ENCODE data around the gene ARL4D. TPM values are rescaled to one million over a fixed set of nuclear protein-coding genes. Genes with fewer than 3 reads are reported as not detected.
A peak's percentile ranks its signal among the peaks of the same experiment; 100 is the strongest.

ARL4D gene
- total RNA-seq, 1 donor from 2014 or later, result 4.0 TPM

DNA sequence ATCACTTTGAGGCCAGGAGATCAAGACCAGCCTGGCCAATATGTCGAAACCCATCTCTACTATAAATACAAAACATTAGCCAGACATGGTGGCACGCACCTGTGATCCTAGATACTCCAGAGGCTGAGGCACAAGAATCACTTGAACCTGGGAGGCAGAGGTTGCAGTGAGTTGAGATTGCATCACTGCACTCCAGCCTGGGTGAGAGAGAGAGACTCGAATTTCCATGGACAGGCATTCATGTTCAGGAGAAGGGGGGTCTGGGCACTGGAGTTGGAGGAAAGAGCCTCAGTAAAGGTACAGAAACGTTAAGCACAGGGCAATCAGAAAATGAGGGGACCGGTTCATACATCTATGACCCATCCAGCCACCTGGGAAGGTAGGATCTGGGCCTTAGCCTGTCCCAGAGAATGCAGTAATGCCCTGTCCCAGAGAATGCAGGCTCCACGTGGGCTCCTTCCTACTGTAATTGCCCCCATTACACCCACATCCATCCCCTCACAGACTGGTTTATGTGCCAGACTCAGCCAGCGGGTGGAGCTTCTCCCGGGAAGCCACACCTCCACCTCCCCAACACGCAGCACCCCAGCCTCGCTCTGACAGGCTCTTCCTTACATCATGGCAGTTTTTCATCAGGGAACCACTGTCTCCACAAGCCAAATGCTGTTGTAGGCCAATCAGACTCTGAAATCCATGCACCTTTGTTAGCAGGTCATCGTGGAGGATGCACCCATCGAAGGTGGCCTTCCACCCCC, 21.6 kb upstream of the ARL4D start:
- no peak overlapping the region for H3K4me3 Mint-ChIP-seq
- peaks cover 18% of the 10 kb centered on the region for H3K9me3 Mint-ChIP-seq
- peaks cover 4% of the 10 kb centered on the region for H3K36me3 Mint-ChIP-seq (ENCODE audit: low read depth)
- H3K27ac Mint-ChIP-seq, result no peak overlapping the region
- no peaks in the 10 kb centered on the region for H3K27me3 Mint-ChIP-seq (ENCODE audit: insufficient read depth)
- intact Hi-C loops (cut with micrococcal nuclease), result no loop called here
- H3K4me1 Mint-ChIP-seq (ENCODE audit: low read depth), result peaks cover 12% of the 10 kb centered on the region
- DNase-seq (ENCODE audit: low spot score), result no peak

DNA sequence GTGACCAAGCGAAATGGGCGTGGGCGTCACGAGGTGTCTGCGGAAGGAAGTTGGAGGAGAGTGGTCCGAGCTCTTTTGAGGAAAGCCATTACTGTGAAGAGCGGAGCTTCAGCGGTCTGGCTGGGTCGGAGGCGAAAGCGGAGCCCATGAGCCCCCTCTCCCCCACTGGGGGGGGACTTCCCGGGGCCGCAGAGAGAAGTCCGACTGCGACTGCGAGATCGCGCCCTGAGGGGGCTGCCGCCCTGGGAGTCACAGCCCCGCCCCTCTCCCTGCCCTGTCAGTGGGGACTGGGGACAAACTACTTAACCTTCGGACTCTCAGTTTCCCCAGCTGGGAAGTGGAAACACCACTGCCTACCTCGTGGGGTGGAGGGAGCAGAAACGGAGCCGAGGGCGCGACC, 20.0 kb upstream of the ARL4D start:
- Mint-ChIP-seq H3K36me3 (ENCODE audit: low read depth) (peaks cover 4% of the 10 kb centered on the region), H3K4me1 (ENCODE audit: low read depth) (peaks cover 12% of the 10 kb centered on the region), H3K27ac (no peak overlapping the region), H3K27me3 (ENCODE audit: insufficient read depth) (no peaks in the 10 kb centered on the region), H3K9me3 (peaks cover 18% of the 10 kb centered on the region), H3K4me3 (no peak overlapping the region)
- intact Hi-C loops (cut with micrococcal nuclease), result no loop called here
- DNase-seq (ENCODE audit: low spot score), result no peak

DNA sequence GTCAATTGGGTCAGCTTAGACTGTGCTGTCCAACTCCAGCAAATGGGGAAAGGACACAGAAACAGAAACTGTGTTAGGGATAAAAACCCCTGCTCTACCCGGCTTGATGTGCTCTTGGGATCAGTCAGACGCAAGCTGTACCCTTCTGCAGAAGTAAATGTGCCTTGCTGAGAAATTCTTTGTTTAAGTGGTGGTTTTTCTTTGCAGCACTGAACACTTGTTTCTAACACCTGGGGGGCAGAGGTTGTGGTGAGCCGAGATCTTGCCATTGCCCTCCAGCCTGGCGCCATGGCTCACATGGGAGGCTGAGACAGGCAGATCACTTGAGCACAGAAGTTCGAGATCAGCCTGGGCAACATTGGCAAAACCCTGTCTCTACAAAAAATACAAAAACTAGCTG, 18.5 kb upstream of the ARL4D start:
- Mint-ChIP-seq H3K36me3 (ENCODE audit: low read depth) (peaks cover 4% of the 10 kb centered on the region), H3K9me3 (peaks cover 18% of the 10 kb centered on the region)

DNA sequence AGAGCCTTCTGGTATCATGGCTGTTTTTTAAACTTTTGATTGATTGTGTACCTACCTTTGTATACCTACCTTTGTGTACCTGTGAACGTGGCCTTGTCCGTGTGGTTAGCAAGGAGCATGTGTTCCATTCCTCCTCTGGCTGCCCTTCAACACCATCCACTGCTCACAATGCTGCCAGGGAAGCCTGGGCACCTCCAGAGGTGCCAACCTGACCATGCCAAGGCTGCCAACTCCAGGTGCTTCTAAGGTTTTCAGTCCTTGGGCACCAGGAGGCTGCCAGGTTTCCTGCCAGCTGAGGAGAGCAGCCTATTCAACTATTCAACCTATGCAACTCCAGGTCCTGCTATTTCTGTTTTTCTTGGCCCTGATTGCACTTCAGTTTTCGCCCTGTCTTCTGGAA, 17.6 kb upstream of the ARL4D start:
- H3K4me1 Mint-ChIP-seq (ENCODE audit: low read depth), result peaks cover 4% of the 10 kb centered on the region
- DNase-seq (ENCODE audit: low spot score), result no peak
- intact Hi-C loops (cut with micrococcal nuclease), result no loop called here
- no peak overlapping the region for H3K27ac Mint-ChIP-seq
- peaks cover 6% of the 10 kb centered on the region for H3K36me3 Mint-ChIP-seq (ENCODE audit: low read depth)
- H3K4me3 Mint-ChIP-seq, result no peak overlapping the region
- peaks cover 4% of the 10 kb centered on the region for H3K27me3 Mint-ChIP-seq (ENCODE audit: insufficient read depth)
- H3K9me3 Mint-ChIP-seq, result peaks cover 18% of the 10 kb centered on the region

More for the DNA sequence above, 18.5 kb upstream of the ARL4D start:
- H3K27me3 Mint-ChIP-seq (ENCODE audit: insufficient read depth), result peaks cover 2% of the 10 kb centered on the region
- H3K4me3 Mint-ChIP-seq, result no peak overlapping the region
- intact Hi-C loops (cut with micrococcal nuclease), result no loop called here
- peaks cover 7% of the 10 kb centered on the region for H3K4me1 Mint-ChIP-seq (ENCODE audit: low read depth)
- no peak for DNase-seq (ENCODE audit: low spot score)
- no peak overlapping the region for H3K27ac Mint-ChIP-seq

DNA sequence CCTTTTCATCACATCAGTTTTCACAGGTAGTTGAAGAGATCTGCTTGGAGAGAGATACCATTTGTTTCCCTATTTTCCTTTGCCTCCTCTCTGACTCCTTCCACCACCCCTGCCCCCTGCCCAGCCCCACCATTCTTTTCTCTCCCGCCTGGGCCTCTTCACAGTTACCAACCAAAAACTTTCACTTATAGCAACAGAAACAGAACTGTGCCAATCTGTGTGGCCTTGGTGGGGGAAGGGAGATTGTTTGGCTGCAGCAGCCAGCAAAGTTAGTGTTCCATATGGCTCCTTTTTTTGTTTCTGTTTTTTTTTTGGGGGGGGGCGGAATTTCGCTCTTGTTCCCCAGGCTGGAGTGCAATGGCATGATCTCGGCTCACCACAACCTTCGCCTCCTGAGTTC, 17.2 kb upstream of the ARL4D start:
- Mint-ChIP-seq H3K27ac (no peak overlapping the region), H3K9me3 (peaks cover 18% of the 10 kb centered on the region), H3K4me1 (ENCODE audit: low read depth) (peaks cover 5% of the 10 kb centered on the region), H3K27me3 (ENCODE audit: insufficient read depth) (peaks cover 4% of the 10 kb centered on the region), H3K4me3 (no peak overlapping the region), H3K36me3 (ENCODE audit: low read depth) (peaks cover 7% of the 10 kb centered on the region)
- DNase-seq (ENCODE audit: low spot score), result no peak
- intact Hi-C loops (cut with micrococcal nuclease), result no loop called here

DNA sequence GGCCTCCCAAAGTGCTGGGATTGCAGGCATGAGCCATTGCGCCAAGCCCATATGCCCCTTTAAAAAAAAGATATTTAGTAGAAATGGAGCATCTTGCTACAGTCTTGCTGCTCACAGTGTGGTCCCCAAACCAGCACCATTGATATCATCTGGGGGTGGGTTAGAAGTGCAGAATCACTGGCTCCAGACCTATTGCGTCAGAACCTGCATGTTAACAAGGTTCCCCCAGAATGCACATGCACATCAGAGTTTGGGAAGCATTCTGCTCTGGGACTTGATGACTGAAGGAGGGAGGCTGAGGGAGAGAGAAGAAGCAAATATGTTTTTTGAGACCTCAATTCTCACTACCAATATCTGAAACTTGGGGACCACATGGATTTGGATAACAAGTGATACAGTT, 16.0 kb upstream of the ARL4D start:
- peaks cover 18% of the 10 kb centered on the region for H3K9me3 Mint-ChIP-seq
- H3K4me1 Mint-ChIP-seq (ENCODE audit: low read depth), result peaks cover 12% of the 10 kb centered on the region
- intact Hi-C loops (cut with micrococcal nuclease), result no loop called here
- H3K27me3 Mint-ChIP-seq (ENCODE audit: insufficient read depth), result peaks cover 4% of the 10 kb centered on the region
- no peak overlapping the region for H3K27ac Mint-ChIP-seq
- H3K4me3 Mint-ChIP-seq, result no peak overlapping the region
- no peak for DNase-seq (ENCODE audit: low spot score)
- peaks cover 7% of the 10 kb centered on the region for H3K36me3 Mint-ChIP-seq (ENCODE audit: low read depth)

DNA sequence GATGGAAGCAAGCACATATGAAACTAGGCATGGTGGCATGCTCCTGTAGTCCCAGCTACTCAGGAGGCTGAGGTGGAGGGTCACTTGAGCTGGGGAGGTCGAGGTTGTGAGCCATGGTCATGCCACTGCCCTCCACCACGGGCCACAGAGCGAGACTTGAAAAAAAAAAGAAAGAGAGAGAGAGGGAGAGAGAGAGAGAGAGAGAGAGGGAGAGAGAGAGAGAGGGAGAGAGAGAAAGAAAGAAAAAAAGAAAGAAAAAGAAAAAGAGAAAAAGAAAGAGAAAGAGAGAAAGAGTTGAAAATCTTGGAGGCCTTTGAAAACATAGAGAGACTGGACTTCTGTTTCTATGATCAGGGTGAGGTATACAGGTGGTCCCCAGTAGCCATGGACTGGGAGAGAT, 15.4 kb upstream of the ARL4D start:
- no peak overlapping the region for H3K4me3 Mint-ChIP-seq
- intact Hi-C loops (cut with micrococcal nuclease), result no loop called here
- H3K36me3 Mint-ChIP-seq (ENCODE audit: low read depth), result peaks cover 7% of the 10 kb centered on the region
- no peak overlapping the region for H3K27ac Mint-ChIP-seq
- peaks cover 12% of the 10 kb centered on the region for H3K4me1 Mint-ChIP-seq (ENCODE audit: low read depth)
- DNase-seq (ENCODE audit: low spot score), result no peak
- H3K9me3 Mint-ChIP-seq, result peaks cover 18% of the 10 kb centered on the region
- peaks cover 4% of the 10 kb centered on the region for H3K27me3 Mint-ChIP-seq (ENCODE audit: insufficient read depth)

DNA sequence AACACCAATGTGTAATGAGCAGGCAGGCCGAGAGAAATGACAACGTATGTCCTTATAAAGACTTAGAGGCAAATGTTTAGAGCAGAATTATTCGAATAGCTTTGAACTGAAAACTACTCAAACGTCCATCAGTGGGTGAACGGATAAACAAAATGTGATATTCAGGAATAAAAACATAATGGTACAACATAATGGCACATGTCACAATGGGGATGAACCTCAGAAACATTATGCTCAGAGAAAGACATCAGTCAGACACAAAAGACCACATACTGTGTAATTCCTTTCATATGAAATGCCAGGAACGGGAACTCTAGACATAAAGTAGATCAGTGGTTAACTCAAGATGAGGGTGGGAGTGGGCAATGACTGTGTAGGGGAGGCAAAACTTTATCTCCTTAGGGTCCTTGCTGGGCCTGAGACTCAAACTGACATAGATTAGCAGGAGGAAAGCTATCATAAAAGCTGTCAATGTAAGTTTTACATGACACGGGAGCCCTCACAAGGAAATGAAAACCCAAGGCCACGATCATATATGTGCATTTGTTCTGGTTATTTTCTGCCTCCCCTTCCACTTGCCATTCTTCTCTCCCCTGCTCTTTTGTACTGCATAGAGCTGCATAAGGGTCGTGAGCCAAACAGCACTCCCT, 14.8 kb upstream of the ARL4D start:
- intact Hi-C loops (cut with micrococcal nuclease), result no loop called here
- Mint-ChIP-seq H3K4me3 (no peak overlapping the region), H3K4me1 (ENCODE audit: low read depth) (peaks cover 14% of the 10 kb centered on the region), H3K27ac (no peak overlapping the region), H3K27me3 (ENCODE audit: insufficient read depth) (peaks cover 4% of the 10 kb centered on the region), H3K9me3 (peaks cover 18% of the 10 kb centered on the region), H3K36me3 (ENCODE audit: low read depth) (peaks cover 5% of the 10 kb centered on the region)
- no peak for DNase-seq (ENCODE audit: low spot score)

DNA sequence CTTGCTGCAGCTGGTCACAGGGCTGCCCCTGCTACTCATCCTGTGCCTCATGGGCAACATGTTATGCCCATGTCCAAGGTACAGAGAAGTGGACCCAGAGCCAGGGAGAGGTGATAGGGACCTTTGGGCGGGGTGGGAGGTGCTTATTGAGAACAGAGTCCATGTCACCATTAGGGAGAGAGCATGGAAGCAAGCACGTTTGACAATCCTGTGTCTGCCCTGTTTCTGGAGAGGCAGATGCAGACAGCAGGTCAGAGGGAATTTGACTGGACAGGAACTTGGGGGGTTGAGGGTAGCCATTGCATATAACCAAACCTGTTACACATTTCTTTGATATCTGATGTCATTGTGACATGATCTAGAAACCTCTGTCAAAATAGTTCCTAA, 14.3 kb upstream of the ARL4D start:
- no peak overlapping the region for H3K4me3 Mint-ChIP-seq
- H3K4me1 Mint-ChIP-seq (ENCODE audit: low read depth), result peaks cover 19% of the 10 kb centered on the region
- no peak overlapping the region for H3K27ac Mint-ChIP-seq
- peaks cover 5% of the 10 kb centered on the region for H3K36me3 Mint-ChIP-seq (ENCODE audit: low read depth)
- H3K9me3 Mint-ChIP-seq, result peaks cover 18% of the 10 kb centered on the region
- intact Hi-C loops (cut with micrococcal nuclease), result no loop called here
- no peak for DNase-seq (ENCODE audit: low spot score)
- peaks cover 4% of the 10 kb centered on the region for H3K27me3 Mint-ChIP-seq (ENCODE audit: insufficient read depth)

DNA sequence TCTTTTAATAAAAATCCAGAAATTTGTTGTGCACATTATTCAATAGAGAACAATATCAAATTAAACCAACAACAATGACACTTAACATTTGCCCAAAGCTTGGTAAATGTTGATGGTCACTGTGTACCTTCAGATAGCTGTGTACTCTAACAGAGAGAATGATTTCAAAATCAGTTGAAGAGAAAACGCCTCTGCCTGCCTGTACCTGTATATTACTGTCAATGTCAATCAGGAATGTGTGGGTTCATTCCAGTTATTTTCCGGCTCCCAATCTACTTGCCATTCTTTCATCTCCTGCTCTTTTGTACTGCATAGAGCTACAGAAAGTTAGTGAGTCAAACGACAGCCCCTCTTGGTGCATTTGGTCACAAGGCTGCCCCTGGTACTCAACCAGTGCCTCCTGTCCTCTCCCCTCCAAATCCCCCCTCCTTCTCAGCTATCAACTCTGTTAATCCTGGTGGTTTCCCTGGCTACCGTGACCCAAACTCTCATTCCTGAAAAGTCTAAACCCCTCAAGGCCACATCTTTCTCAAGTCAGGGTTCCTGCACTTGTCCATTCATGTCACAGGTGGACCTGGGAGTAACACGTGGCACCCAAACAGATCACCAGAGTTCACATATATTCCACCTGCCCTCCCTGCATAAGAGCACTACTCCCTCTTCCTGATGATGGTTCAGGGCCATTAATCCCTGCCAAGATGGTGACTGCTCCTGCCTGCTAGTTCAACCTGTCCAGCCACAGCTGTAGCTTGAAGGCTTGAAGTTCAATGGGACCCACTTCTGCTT, 13.6 kb upstream of the ARL4D start:
- no peak for DNase-seq (ENCODE audit: low spot score)
- peaks cover 4% of the 10 kb centered on the region for H3K27me3 Mint-ChIP-seq (ENCODE audit: insufficient read depth)
- H3K27ac Mint-ChIP-seq, result no peak overlapping the region
- peaks cover 26% of the 10 kb centered on the region for H3K4me1 Mint-ChIP-seq (ENCODE audit: low read depth)
- intact Hi-C loops (cut with micrococcal nuclease), result loop anchor here (5.0 kb wide), 1 partner anchor 622 kb away; no protein-coding TSS in a partner anchor
- H3K9me3 Mint-ChIP-seq, result peaks cover 11% of the 10 kb centered on the region
- H3K36me3 Mint-ChIP-seq (ENCODE audit: low read depth), result peaks cover 5% of the 10 kb centered on the region
- H3K4me3 Mint-ChIP-seq, result no peak overlapping the region

DNA sequence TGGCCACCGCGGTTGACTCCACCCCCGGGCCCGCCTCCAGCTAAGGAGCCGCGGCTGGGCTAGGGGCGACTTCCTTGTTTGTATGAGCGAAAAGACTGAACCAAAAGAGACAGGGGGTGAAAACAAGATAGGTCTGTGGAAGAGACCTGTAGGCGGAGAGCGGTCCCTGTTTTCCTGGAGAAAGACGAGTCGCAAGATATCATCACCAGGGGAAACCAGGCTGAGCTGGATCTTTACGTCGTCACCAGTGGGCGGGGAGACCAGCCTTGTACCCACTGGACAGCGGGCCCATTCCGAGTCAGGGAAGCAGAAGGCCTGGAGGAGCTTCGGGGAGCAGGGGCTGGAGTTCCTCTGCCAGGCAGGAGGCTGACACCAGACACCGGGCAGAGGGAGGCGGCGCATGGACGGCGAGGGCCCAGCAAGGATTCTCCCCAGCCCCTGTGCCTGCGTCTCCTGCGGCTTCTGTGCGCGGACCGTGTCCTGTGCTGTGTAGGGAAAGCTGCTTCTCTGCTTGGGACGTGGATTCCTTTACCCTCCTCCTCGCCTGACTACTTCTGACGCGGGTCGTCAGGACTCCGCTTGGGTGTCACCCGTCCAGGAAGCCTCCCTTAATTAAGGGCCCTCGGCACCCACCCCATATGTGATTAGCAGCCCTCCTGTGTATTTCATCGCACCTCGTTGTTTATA, 10.3 kb upstream of the ARL4D start:
- peak overlapping the region; percentile 93 for H3K27ac Mint-ChIP-seq
- intact Hi-C loops (cut with micrococcal nuclease), result loop anchor here (1.0 to 5.0 kb wide), 8 partner anchors 10 to 619 kb away; partner anchors contain the start of genes ARL4D, ETV4 and NBR1

DNA sequence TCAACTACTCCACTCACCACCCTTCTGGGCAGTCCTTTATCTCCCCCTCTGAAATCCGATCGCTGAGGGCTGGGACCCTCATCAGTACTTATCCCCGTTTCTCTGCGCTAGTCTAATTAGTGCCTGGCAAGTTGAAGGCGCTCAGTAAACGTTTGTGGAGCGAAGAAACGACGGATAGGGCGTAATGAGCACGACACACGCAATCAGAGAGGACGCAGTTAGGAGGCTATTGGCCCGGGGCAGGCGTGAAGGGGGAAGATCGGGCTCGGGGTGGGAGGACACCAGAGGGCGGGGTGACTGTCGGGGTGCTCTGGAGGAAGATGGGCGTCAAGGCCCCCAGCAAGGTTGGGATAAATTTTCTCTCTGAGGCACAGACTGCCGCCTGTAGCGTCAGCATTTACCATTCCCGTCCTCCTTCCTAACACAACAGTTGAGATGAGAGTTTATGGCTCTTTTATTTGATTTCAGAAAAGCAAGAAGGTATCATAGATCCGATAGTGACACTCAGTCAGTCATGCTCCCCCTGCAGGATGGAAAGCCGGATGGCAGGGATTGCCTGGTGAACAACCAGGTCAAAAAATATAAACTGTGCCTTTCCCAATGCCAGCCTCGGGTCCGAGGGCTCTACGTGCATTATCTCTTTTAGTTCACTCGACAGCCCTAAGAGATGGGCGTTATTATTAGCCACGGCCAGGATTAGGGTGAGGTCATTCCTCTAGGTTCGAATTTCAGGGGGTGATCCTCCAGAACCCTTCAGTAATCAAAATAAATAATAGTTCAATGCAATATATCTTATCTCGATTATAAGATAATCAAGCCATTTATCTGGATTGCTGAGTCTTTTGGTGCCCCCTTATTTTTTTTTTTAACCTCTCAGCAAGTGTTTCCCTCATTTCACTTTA, 9.5 kb upstream of the ARL4D start:
- Mint-ChIP-seq H3K4me1 (ENCODE audit: low read depth) (peaks cover 34% of the 10 kb centered on the region), H3K27me3 (ENCODE audit: insufficient read depth) (peaks cover 4% of the 10 kb centered on the region), H3K36me3 (ENCODE audit: low read depth) (peaks cover 3% of the 10 kb centered on the region), H3K9me3 (no peaks in the 10 kb centered on the region), H3K27ac (peak overlapping the region; percentile 93), H3K4me3 (peak overlapping the region; percentile 89)
- intact Hi-C loops (cut with micrococcal nuclease), result loop anchor here (1.0 to 5.0 kb wide), 5 partner anchors 9 to 618 kb away; partner anchors contain the start of genes ARL4D, ETV4 and NBR1
- peak; percentile 72 for DNase-seq (ENCODE audit: low spot score)

More for the DNA sequence above, 10.3 kb upstream of the ARL4D start:
- peak overlapping the region; percentile 89 for H3K4me3 Mint-ChIP-seq
- H3K9me3 Mint-ChIP-seq, result no peaks in the 10 kb centered on the region
- H3K27me3 Mint-ChIP-seq (ENCODE audit: insufficient read depth), result peaks cover 4% of the 10 kb centered on the region
- peaks cover 26% of the 10 kb centered on the region for H3K4me1 Mint-ChIP-seq (ENCODE audit: low read depth)
- peaks cover 3% of the 10 kb centered on the region for H3K36me3 Mint-ChIP-seq (ENCODE audit: low read depth)
- DNase-seq (ENCODE audit: low spot score), result peak; percentile 89

Measured in activated T-helper 1 cell treated with anti-CD3 and anti-CD28 coated beads, Interleukin-12 subunit alpha, Interleukin-12 subunit beta, Interleukin-2, Interleukin-4 antibody, amounts not matched to agents 30 ng/mL and 10 ng/mL and 1 ng/mL, durations not matched to agents 14 hours and 24 hours and 36 hours (primary cell).